H1 (cell line): Measurements from ENCODE around the gene GNAS. TPM values are rescaled to one million over a fixed set of nuclear protein-coding genes. Genes with fewer than 3 reads are reported as not detected.

ENCODE experiments used
- CTCF ChIA-PET: fragments of 300-600 bp; sonication (Branson Sonifier 250); formaldehyde crosslinking; loops from one replicate; lab custom pipeline; 2021; ENCODE audit not compliant: partially characterized antibody; lab: Charles Lee
- POLR2A ChIA-PET: fragments of 300-600 bp; sonication (Branson Sonifier 250); formaldehyde crosslinking; loops from one replicate; lab custom pipeline; 2021; ENCODE audit warnings: inconsistent platforms; ENCODE audit not compliant: partially characterized antibody; lab: Charles Lee
- DNase-seq, 2 experiments: peaks; one replicate each; pipeline versions ENCODE4 v3.0.0 to v3.0.0-alpha.2; 2010 to 2022; ENCODE audit warnings: low spot score in 2 of 2, low read depth in 1 of 2, mixed read lengths in 1 of 2
- FAIRE-seq: peaks from 2 replicates; lab custom pipeline; 2011; peaks lifted over from hg19 to GRCh38; lab: Jason Lieb, UNC
- H2AFZ ChIP-seq: 2 replicates; pipeline ENCODE4 v1.8.1; 2012; ENCODE audit warnings: low read length, inconsistent platforms
- H2AK5ac ChIP-seq: 2 replicates; pipeline ENCODE4 v1.6.1; 2013; ENCODE audit warnings: low read depth, low read length
- H2BK120ac ChIP-seq: replicated peaks from 2 replicates; pipeline ENCODE3; 2013; ENCODE audit warnings: low read depth, low read length, inconsistent platforms
- H2BK12ac ChIP-seq: 2 replicates; pipeline ENCODE4 v1.6.1; 2013; ENCODE audit warnings: low read depth, low read length
- H2BK15ac ChIP-seq: 2 replicates; pipeline ENCODE4 v1.6.1; 2013; ENCODE audit warnings: low read length
- H2BK20ac ChIP-seq: 2 replicates; pipeline ENCODE4 v1.6.1; 2013; ENCODE audit warnings: low read length
- H2BK5ac ChIP-seq: 2 replicates; pipeline ENCODE4 v1.6.1; 2013; ENCODE audit warnings: low read depth, low read length
- H3K14ac ChIP-seq: 2 replicates; pipeline ENCODE4 v1.6.1; 2013; ENCODE audit warnings: inconsistent platforms; ENCODE audit not compliant: insufficient read length
- H3K18ac ChIP-seq: 2 replicates; pipeline ENCODE4 v1.6.1; 2013; ENCODE audit warnings: low read length; ENCODE audit errors: extremely low read depth
- H3K23ac ChIP-seq: 2 replicates; pipeline ENCODE4 v1.6.1; 2013; ENCODE audit warnings: inconsistent platforms; ENCODE audit not compliant: insufficient read length
- H3K23me2 ChIP-seq: 2 replicates; pipeline ENCODE4 v1.6.1; 2013; ENCODE audit warnings: low read depth, low read length
- H3K27ac ChIP-seq: 2 replicates; pipeline ENCODE4 v1.6.1; 2011; ENCODE audit warnings: low read depth, low read length, inconsistent platforms
- H3K27me3 ChIP-seq, 4 experiments: replicated peaks in 1 of 4; 1 replicate in 1 of 4; 2 replicates in 3 of 4; pipeline versions ENCODE4 v1.6.1 to v1.8.1; 2011 to 2013; ENCODE audit warnings: low read length in 3 of 4, mild to moderate bottlenecking in 3 of 4, inconsistent platforms in 2 of 4, mixed read lengths in 2 of 4, moderate library complexity in 1 of 4; ENCODE audit not compliant: control insufficient read depth in 3 of 4, insufficient read depth in 3 of 4; ENCODE audit errors: extremely low read depth in 1 of 4
- H3K36me3 ChIP-seq, 4 experiments: 2 replicates each; pipeline versions ENCODE4 v1.6.1 to v1.8.1; 2011 to 2013; ENCODE audit warnings: mild to moderate bottlenecking in 4 of 4, low read length in 3 of 4, moderate library complexity in 2 of 4, control low read depth in 1 of 4, inconsistent platforms in 1 of 4; ENCODE audit not compliant: insufficient read depth in 4 of 4, control insufficient read depth in 2 of 4
- H3K4ac ChIP-seq: replicated peaks from 2 replicates; pipeline ENCODE3; 2013; ENCODE audit warnings: low read length, low read depth, mixed read lengths, inconsistent platforms; ENCODE audit not compliant: insufficient read length
- H3K4me1 ChIP-seq, 4 experiments: replicated peaks in 1 of 4; 1 replicate in 1 of 4; 2 replicates in 3 of 4; pipeline versions ENCODE4 v1.6.1 to v1.8.1; 2011 to 2013; ENCODE audit warnings: low read length in 3 of 4, inconsistent platforms in 2 of 4, mixed read lengths in 1 of 4; ENCODE audit not compliant: insufficient read depth in 4 of 4, control insufficient read depth in 3 of 4
- H3K4me2 ChIP-seq, 2 experiments: 2 replicates each; pipeline versions ENCODE4 v1.6.1 to v1.8.1; 2011 to 2013; ENCODE audit warnings: low read depth in 2 of 2, low read length in 2 of 2, control low read depth in 1 of 2, inconsistent platforms in 1 of 2, mild to moderate bottlenecking in 1 of 2; ENCODE audit not compliant: insufficient read depth in 1 of 2
- H3K4me3 ChIP-seq, 4 experiments: fragments of 200-600, 300-600 bp in 1 of 4; sonication (generic), shearing (Covaris generic), sonication (Bioruptor Twin) in 1 of 4; 2 replicates each; pipeline versions ENCODE4 v1.5.1 to v1.8.1; 2011 to 2016; ENCODE audit warnings: low read length in 4 of 4, low read depth in 3 of 4, control low read depth in 2 of 4, inconsistent platforms in 2 of 4, mild to moderate bottlenecking in 2 of 4, mixed read lengths in 1 of 4, moderate library complexity in 1 of 4; ENCODE audit not compliant: insufficient read depth in 2 of 4; ENCODE audit errors: extremely low read depth in 1 of 4
- H3K56ac ChIP-seq: replicated peaks from 2 replicates; pipeline ENCODE3; 2013; ENCODE audit warnings: low read depth, mild to moderate bottlenecking, mixed read lengths, low read length, inconsistent platforms; ENCODE audit not compliant: insufficient read length
- H3K79me1 ChIP-seq: 2 replicates; pipeline ENCODE4 v1.6.1; 2013; ENCODE audit warnings: low read depth, low read length, control low read depth
- H3K79me2 ChIP-seq, 2 experiments: 2 replicates each; pipeline versions ENCODE4 v1.6.1 to v1.8.1; 2012 to 2013; ENCODE audit warnings: low read length in 2 of 2, mild to moderate bottlenecking in 2 of 2, inconsistent platforms in 1 of 2; ENCODE audit not compliant: insufficient read depth in 2 of 2, control insufficient read depth in 1 of 2
- H3K9ac ChIP-seq, 4 experiments: replicated peaks in 1 of 4; 1 replicate in 1 of 4; 2 replicates in 3 of 4; pipeline versions ENCODE4 v1.6.1 to v1.8.1; 2011 to 2013; ENCODE audit warnings: low read depth in 3 of 4, low read length in 3 of 4, control low read depth in 2 of 4, mild to moderate bottlenecking in 2 of 4, moderate library complexity in 2 of 4, inconsistent platforms in 1 of 4; ENCODE audit errors: extremely low read depth in 1 of 4
- H3K9me3 ChIP-seq, 2 experiments: 2 replicates each; pipeline versions ENCODE4 v1.6.1 to v1.8.1; 2012 to 2013; ENCODE audit warnings: mild to moderate bottlenecking in 2 of 2, moderate library complexity in 2 of 2, control low read depth in 1 of 2, inconsistent platforms in 1 of 2, low read depth in 1 of 2, low read length in 1 of 2, mixed read lengths in 1 of 2; ENCODE audit not compliant: insufficient read depth in 2 of 2
- H4K20me1 ChIP-seq, 2 experiments: replicated peaks in 1 of 2; 2 replicates each; pipeline versions ENCODE3 to v1.8.1; 2011 to 2013; ENCODE audit warnings: inconsistent platforms in 2 of 2, low read length in 2 of 2, mild to moderate bottlenecking in 1 of 2; ENCODE audit not compliant: insufficient read depth in 2 of 2, control insufficient read depth in 1 of 2
- H4K5ac ChIP-seq: 2 replicates; pipeline ENCODE4 v1.6.1; 2013; ENCODE audit warnings: low read length, low read depth, mixed read lengths, inconsistent platforms; ENCODE audit not compliant: insufficient read length
- H4K8ac ChIP-seq: 2 replicates; pipeline ENCODE4 v1.8.0; 2013; ENCODE audit warnings: mild to moderate bottlenecking, moderate library complexity, low read length, inconsistent platforms; ENCODE audit not compliant: insufficient read depth; ENCODE audit errors: extremely low read depth
- H4K91ac ChIP-seq: replicated peaks from 2 replicates; pipeline ENCODE3; 2013; ENCODE audit warnings: low read length, mixed read lengths, inconsistent platforms; ENCODE audit not compliant: insufficient read length
- CBX5 ChIP-seq: fragments of 300-800, 300-1000 bp; sonication (generic); IDR thresholded peaks from 2 replicates; pipeline ENCODE4 v1.7.1; 2016; ENCODE audit warnings: antibody characterized with exemption, low read length, low read depth
- KDM1A ChIP-seq: fragments of 200-600, 300-600 bp; sonication (generic); IDR thresholded peaks from 2 replicates; pipeline ENCODE4 v1.7.1; 2016; ENCODE audit warnings: mild to moderate bottlenecking, low read length, borderline replicate concordance
- POLR2A ChIP-seq, 2 experiments: IDR thresholded peaks; 1 replicate in 1 of 2; 2 replicates in 1 of 2; pipeline ENCODE4 v1.6.1; 2011; ENCODE audit warnings: low read depth in 2 of 2, low read length in 2 of 2, mild to moderate bottlenecking in 2 of 2; ENCODE audit errors: control extremely low read depth in 1 of 2
- RBBP5 ChIP-seq: IDR thresholded peaks from 2 replicates; pipeline ENCODE4 v1.7.1; 2012; ENCODE audit warnings: low read depth, mild to moderate bottlenecking, inconsistent platforms, low read length, moderate library complexity, borderline replicate concordance
- WGBS, 2 experiments: shearing (Covaris generic) in 1 of 2; methylation state at CpG; one replicate each; pipeline versions ENCODE4 v1.1.6 to v1.1.7; 2013 to 2015; ENCODE audit warnings: low lambda C conversion rate in 2 of 2, mixed read lengths in 2 of 2, inconsistent platforms in 1 of 2, low coverage in 1 of 2, missing lambda C conversion rate in 1 of 2; ENCODE audit not compliant: insufficient replicate concordance in 2 of 2, insufficient coverage in 1 of 2, insufficient read length in 1 of 2; ENCODE audit errors: extremely low coverage in 1 of 2, missing lambda C conversion rate in 1 of 2; 5-methylcytosine and 5-hydroxymethylcytosine counted together
- polyA plus RNA-seq, 7 experiments: library from polyadenylated mRNA; depleted of rRNA in 3 of 7; stranded (reverse) in 5 of 7; unstranded in 2 of 7; fragments of >200 nt in 5 of 7; fragments of 200-250 nt in 2 of 7; gene quantifications; 1 replicate in 5 of 7; 2 replicates in 1 of 7; 4 replicates in 1 of 7; pipeline versions ENCODE4 v1.2.1 to v1.2.3, GENCODE V29; 2011 to 2013; ENCODE audit warnings: missing spikeins in 2 of 7, mixed read lengths in 2 of 7
- total RNA-seq: library from RNA; stranded (reverse); fragmentation: NEBNext Ultra II Directional; extraction: Animal tissue kit (Norgen Biotek cat#: 25700); gene quantifications from 2 replicates; pipeline ENCODE4 v1.2.1, GENCODE V29; 2021

The GNAS gene
- total and polyA plus RNA-seq, 2 of the 8 experiments (the other 6 are each of a cell fraction or from before 2014, with no cell fraction given): 989 to 1,613 TPM

DNA sequence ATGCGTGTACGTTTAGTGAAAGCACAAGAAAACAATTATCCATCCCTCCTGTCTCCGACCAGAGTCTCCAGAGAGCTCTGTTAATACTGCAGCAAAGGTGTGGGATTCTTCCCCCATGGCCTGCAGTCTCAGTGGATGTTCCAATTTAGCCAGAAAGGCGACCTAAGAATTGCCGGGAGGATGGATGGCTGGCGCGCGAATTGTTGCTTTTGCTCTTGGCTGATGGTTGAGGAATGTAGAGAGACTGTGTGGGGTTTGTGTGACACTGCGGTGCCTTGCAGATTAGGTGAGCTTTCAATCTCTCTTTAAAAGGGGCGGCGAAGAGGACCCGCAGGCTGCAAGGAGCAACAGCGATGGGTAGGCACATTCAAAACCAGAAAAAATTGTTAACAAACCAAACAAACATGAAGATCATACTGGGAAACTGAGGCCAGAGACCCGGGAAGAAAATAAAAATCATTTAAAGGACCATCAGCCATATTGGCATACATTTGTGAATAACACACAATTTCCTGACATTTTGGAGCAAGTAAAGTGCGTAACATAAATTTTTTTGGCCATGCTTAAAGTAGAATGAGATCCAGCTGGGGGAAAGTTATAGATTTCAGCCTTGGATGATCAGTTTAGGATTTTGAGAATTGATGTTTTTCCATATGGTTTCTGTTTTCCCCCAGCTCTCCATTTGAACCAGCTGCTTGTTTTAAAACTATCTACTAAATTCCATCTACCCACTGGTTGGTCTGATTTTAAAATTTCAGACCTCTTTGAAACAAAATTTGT, 46.3 kb downstream of the GNAS start:
- Histone ChIP-seq H3K79me1 (peaks cover 6% of the 10 kb centered on the region), H3K9me3 (no peaks in the 10 kb centered on the region), H3K4me3 (no peak overlapping the region; a peak in 1 of 8 replicates), H3K4me2 (peak overlapping the region in 1 of 2 experiments; percentile 62; a peak in 1 of 4 replicates), H3K18ac (no peak overlapping the region), H3K23me2 (no peaks in the 10 kb centered on the region; the same call in 1 of the 2 replicates), H3K56ac (no peak overlapping the region), H4K20me1 (peaks cover 18 to 49% of the 10 kb centered on the region in 2 experiments), H2BK12ac (no peak overlapping the region), H2BK15ac (no peak overlapping the region), H3K23ac (no peak overlapping the region), H4K8ac (no peak overlapping the region), H2BK5ac (no peak overlapping the region), H3K9ac (no peak overlapping the region), H4K5ac (no peak overlapping the region), H2AFZ (no peak overlapping the region), H3K4me1 (peaks cover 13 to 33% (median 28%) of the 10 kb centered on the region in 4 experiments), H3K27me3 (no peaks in the 10 kb centered on the region), H4K91ac (no peak overlapping the region), H2BK20ac (no peak overlapping the region), H3K14ac (no peak overlapping the region), H3K27ac (no peak overlapping the region), H3K36me3 (peaks cover 8 to 43% (median 15%) of the 10 kb centered on the region in 4 experiments), H3K79me2 (peaks cover 8 to 96% of the 10 kb centered on the region in 2 experiments; a peak in 3 of 4 replicates), H2AK5ac (no peak overlapping the region; the same call in 1 of the 2 replicates), H3K4ac (no peak overlapping the region), H2BK120ac (no peak overlapping the region)
- TF ChIP-seq POLR2A (IDR thresholded peaks at IDR 0.05; ENCODE audit: control extremely low read depth in 1 of 2, low read depth in 2 of 2, low read length in 2 of 2) (peak in 1 of 2 experiments; percentile 58; a peak in 1 of 3 replicates), KDM1A (no peak), CBX5 (no peak), RBBP5 (no peak)
- no peak for FAIRE-seq
- DNase-seq: no peak
- 92% methylated on average over 15 of the region's 15 CpGs; no CpG with 5 or more reads in 1 of the 2 experiments for WGBS, 2 experiments
- POLR2A ChIA-PET: interaction anchor here (0.9 to 4.4 kb wide), 13 partner anchors 7 to 72 kb away, joined by 3 to 37 read pairs (median 4); partner anchors contain the start of gene GNAS
- CTCF ChIA-PET: interaction anchor here (0.7 to 2.8 kb wide), 7 partner anchors 10 to 189 kb away, joined by 3 to 10 read pairs (median 5); partner anchors contain the start of gene GNAS-AS1
